Naive B cell (primary cell): ENCODE measurements around the gene LRRC3C. TPM values are rescaled to one million over a fixed set of nuclear protein-coding genes. Genes with fewer than 3 reads are reported as not detected.
"Not testable (repeated sequence)": the region's sequence is repeated elsewhere in the genome, so short reads cannot be mapped to it uniquely, and the experiment has no call there.

Source experiments
- ATAC-seq, 2 donors: fragments of 150-1000 bp; cut with Tn5 transposase; 2 replicates each; pipeline ENCODE4 v1.10.0; 2021; ENCODE audit warnings: low read depth in 2 of 2, mild to moderate bottlenecking in 2 of 2, moderate library complexity in 2 of 2
- DNase-seq: peaks from one replicate; pipeline ENCODE4 v3.0.0; 2022
- H3K27ac Mint-ChIP-seq, 6 donors: one replicate each; pipeline ENCODE4 v1.8.0; 2020 to 2022; ENCODE audit warnings: mild to moderate bottlenecking in 6 of 6, mixed read lengths in 6 of 6, moderate library complexity in 5 of 6, inconsistent platforms in 2 of 6
- H3K27me3 Mint-ChIP-seq, 3 donors: one replicate each; pipeline ENCODE4 v1.8.0; 2021 to 2022; ENCODE audit warnings: mixed read lengths in 3 of 3, mild to moderate bottlenecking in 1 of 3
- H3K36me3 Mint-ChIP-seq, 2 donors: one replicate each; pipeline ENCODE4 v1.8.0; 2020 to 2022; ENCODE audit warnings: mixed read lengths in 2 of 2, inconsistent platforms in 1 of 2, mild to moderate bottlenecking in 1 of 2
- H3K4me1 Mint-ChIP-seq, 3 donors: one replicate each; pipeline ENCODE4 v1.8.0; 2020 to 2022; ENCODE audit warnings: mixed read lengths in 3 of 3, inconsistent platforms in 1 of 3, mild to moderate bottlenecking in 1 of 3, moderate library complexity in 1 of 3
- H3K4me3 Mint-ChIP-seq, 8 donors: one replicate each; pipeline ENCODE4 v1.8.0; 2020 to 2022; ENCODE audit warnings: mild to moderate bottlenecking in 8 of 8, mixed read lengths in 8 of 8, moderate library complexity in 8 of 8, inconsistent platforms in 2 of 8
- H3K9me3 Mint-ChIP-seq, 7 donors: one replicate each; pipeline ENCODE4 v1.8.0; 2020 to 2022; ENCODE audit warnings: mixed read lengths in 7 of 7, mild to moderate bottlenecking in 5 of 7, inconsistent platforms in 2 of 7, moderate library complexity in 1 of 7
- polyA plus RNA-seq, 6 donors: library from polyadenylated mRNA; unstranded; fragments of 300-500 nt; fragmentation: Illumina TruSeq; gene quantifications; one replicate each; pipeline ENCODE4 v1.2.3, GENCODE V29; 2021; ENCODE audit warnings: low read depth in 6 of 6

The LRRC3C gene
- polyA plus RNA-seq, 6 donors from 2014 or later: not detected

- no peaks in the 10 kb centered on the region for H3K36me3 Mint-ChIP-seq
- no peak for DNase-seq
- no peaks in the 10 kb centered on the region for H3K27me3 Mint-ChIP-seq
- H3K4me3 Mint-ChIP-seq: no peak overlapping the region
- no peak for ATAC-seq
- H3K27ac Mint-ChIP-seq: peak overlapping the region in 3 of 6 donors; percentile 62 to 82 (median 73)
- H3K9me3 Mint-ChIP-seq: no peaks in the 10 kb centered on the region
- H3K4me1 Mint-ChIP-seq: peaks cover 41 to 49% (median 45%) of the 10 kb centered on the region in 3 donors
These were observed 16.3 kb downstream of the LRRC3C start for GRCh38 chr17:39943702-39944392.

DNA sequence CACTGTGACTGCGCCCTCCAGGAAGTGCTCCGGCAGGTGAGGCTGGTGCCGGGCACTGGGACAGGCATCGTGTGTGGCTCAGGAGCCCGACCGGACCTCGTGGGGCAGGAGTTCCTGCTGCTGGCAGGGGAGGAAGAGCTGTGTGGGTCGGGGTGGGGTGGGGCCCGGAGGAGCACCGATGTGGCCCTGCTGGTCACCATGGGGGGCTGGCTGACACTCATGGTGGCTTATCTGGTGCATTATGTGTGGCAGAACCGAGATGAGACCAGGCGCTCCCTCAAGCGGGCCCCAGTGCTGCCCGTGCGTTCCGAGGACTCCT lies 16.8 kb downstream of the LRRC3C start:
- Mint-ChIP-seq H3K9me3 (no peaks in the 10 kb centered on the region), H3K4me1 (peaks cover 38 to 46% (median 45%) of the 10 kb centered on the region in 3 donors), H3K27me3 (no peaks in the 10 kb centered on the region), H3K36me3 (no peaks in the 10 kb centered on the region), H3K4me3 (no peak overlapping the region), H3K27ac (no peak overlapping the region)
- DNase-seq (no peak), ATAC-seq (no peak)

GRCh38 chr17:39946551-39947330 lies 19.2 kb downstream of the LRRC3C start:
- no peak overlapping the region for H3K27ac Mint-ChIP-seq

GRCh38 chr17:39948489-39948828 lies 20.9 kb downstream of the LRRC3C start:
- not testable (repeated sequence) for H3K9me3 Mint-ChIP-seq, H3K27me3 Mint-ChIP-seq, H3K36me3 Mint-ChIP-seq, DNase-seq
- Mint-ChIP-seq H3K4me3 (peak overlapping the region in 3 of 8 donors; percentile 12 to 42 (median 35)), H3K4me1 (peaks cover 30 to 58% (median 37%) of the 10 kb centered on the region in 3 donors), H3K27ac (peak overlapping the region in 2 of 6 donors; percentile 79 to 81)
- ATAC-seq: peak in 1 of 2 donors; percentile 9

More at GRCh38 chr17:39946551-39947330, 19.2 kb downstream of the LRRC3C start:
- H3K27me3 Mint-ChIP-seq: no peaks in the 10 kb centered on the region
- H3K4me1 Mint-ChIP-seq: peaks cover 26 to 49% (median 40%) of the 10 kb centered on the region in 3 donors
- DNase-seq (no peak), ATAC-seq (no peak)
- no peaks in the 10 kb centered on the region for H3K36me3 Mint-ChIP-seq
- H3K9me3 Mint-ChIP-seq: no peaks in the 10 kb centered on the region
- no peak overlapping the region for H3K4me3 Mint-ChIP-seq

GRCh38 chr17:39949028-39949427 lies 21.5 kb downstream of the LRRC3C start:
- DNase-seq (no peak), ATAC-seq (no peak)
- Mint-ChIP-seq H3K27ac (peak overlapping the region in 1 of 6 donors; percentile 79), H3K9me3 (no peaks in the 10 kb centered on the region), H3K4me1 (peaks cover 29 to 59% (median 35%) of the 10 kb centered on the region in 3 donors), H3K4me3 (peak overlapping the region in 1 of 8 donors; percentile 12), H3K36me3 (no peaks in the 10 kb centered on the region), H3K27me3 (no peaks in the 10 kb centered on the region)

GRCh38 chr17:39950871-39951348 lies 23.4 kb downstream of the LRRC3C start:
- Mint-ChIP-seq H3K4me3 (peak overlapping the region in 3 of 8 donors; percentile 35 to 49 (median 47)), H3K4me1 (peaks cover 29 to 73% (median 47%) of the 10 kb centered on the region in 3 donors), H3K27me3 (no peaks in the 10 kb centered on the region), H3K27ac (no peak overlapping the region), H3K9me3 (no peaks in the 10 kb centered on the region), H3K36me3 (no peaks in the 10 kb centered on the region)
- ATAC-seq (no peak), DNase-seq (no peak)

DNA sequence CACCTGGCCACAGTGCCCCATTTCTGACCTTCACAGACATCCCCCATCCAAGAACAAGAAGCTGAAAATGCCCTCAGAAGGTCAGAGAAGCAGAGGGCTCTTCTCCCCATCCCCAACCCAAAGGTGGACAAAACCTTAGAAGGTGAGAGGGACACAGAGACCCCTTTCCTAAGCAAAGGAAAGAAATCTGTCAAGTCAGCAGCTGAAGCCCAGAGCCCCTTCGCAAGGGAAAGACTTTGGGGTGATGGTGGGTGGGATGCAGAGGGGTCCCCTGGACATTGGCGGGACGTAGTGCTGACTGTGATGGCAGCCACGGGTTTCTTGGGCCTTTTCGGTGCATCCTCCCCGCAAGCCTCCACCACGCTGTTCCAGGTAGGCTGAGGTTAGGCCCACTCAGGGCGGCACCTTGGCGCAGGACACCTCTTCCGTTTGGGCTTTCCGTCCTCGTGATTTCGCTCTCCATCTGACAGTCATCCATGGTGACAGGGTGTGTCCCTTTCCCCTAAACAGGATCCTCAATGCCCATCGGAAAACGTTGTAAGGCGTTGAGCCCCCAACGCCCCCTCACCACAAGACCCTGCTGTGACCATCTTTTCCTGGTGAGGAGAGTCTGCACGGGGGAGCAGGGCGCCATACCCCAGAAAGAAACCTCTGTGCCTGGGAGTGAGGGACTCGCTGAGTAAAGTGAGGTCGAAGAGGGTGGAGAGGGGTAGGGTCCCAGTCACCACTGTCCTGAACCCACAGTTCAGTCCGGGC lies 24.6 kb downstream of the LRRC3C start:
- peak overlapping the region in 5 of 6 donors; percentile 18 to 86 (median 75) for H3K27ac Mint-ChIP-seq
- ATAC-seq (peak in 1 of 2 donors; percentile 2), DNase-seq (no peak)
- H3K4me3 Mint-ChIP-seq: peak overlapping the region; percentile 74 to 91 (median 84)
- peaks cover 26 to 76% (median 50%) of the 10 kb centered on the region in 3 donors for H3K4me1 Mint-ChIP-seq
- H3K36me3 Mint-ChIP-seq: no peaks in the 10 kb centered on the region
- H3K9me3 Mint-ChIP-seq: no peaks in the 10 kb centered on the region
- H3K27me3 Mint-ChIP-seq: no peaks in the 10 kb centered on the region

GRCh38 chr17:39952680-39953470 lies 25.3 kb downstream of the LRRC3C start:
- peak; percentile 85 for DNase-seq
- no peaks in the 10 kb centered on the region for H3K27me3 Mint-ChIP-seq
- H3K4me3 Mint-ChIP-seq: peak overlapping the region; percentile 75 to 94 (median 86)
- no peaks in the 10 kb centered on the region for H3K36me3 Mint-ChIP-seq
- peaks cover 21 to 75% (median 48%) of the 10 kb centered on the region in 3 donors for H3K4me1 Mint-ChIP-seq
- ATAC-seq: peak; percentile 81 to 83
- H3K27ac Mint-ChIP-seq: peak overlapping the region; percentile 72 to 84 (median 82)
- no peaks in the 10 kb centered on the region for H3K9me3 Mint-ChIP-seq

GRCh38 chr17:39953471-39953888 lies 25.9 kb downstream of the LRRC3C start:
- Mint-ChIP-seq H3K27me3 (no peaks in the 10 kb centered on the region), H3K4me3 (peak overlapping the region; percentile 75 to 94 (median 86)), H3K27ac (peak overlapping the region; percentile 80 to 84 (median 82)), H3K9me3 (no peaks in the 10 kb centered on the region), H3K36me3 (no peaks in the 10 kb centered on the region), H3K4me1 (peaks cover 19 to 75% (median 48%) of the 10 kb centered on the region in 3 donors)
- no peak for DNase-seq
- ATAC-seq: no peak

DNA sequence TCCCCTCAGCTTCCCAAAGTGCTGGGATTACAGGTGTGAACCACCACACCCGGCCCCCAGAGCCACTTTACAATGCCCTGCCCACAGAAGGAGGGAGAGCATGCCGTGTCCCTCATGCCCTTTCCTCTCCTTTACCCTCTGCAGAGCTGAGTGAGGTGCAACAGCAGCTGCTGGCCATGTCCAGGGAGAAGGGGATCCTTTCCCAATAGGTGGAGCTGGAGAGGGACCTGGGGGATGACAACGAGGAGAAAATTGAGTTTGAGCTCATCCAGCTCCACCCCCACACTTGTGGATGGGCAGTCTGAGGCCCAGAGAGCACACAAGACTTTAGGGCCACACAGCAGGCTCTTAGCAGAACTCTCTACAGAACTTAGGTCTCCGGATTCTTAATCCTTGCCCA lies 27.3 kb downstream of the LRRC3C start:
- no peaks in the 10 kb centered on the region for H3K9me3 Mint-ChIP-seq
- no peaks in the 10 kb centered on the region for H3K36me3 Mint-ChIP-seq
- DNase-seq (no peak), ATAC-seq (no peak)
- peaks cover 20 to 74% (median 54%) of the 10 kb centered on the region in 3 donors for H3K4me1 Mint-ChIP-seq
- H3K27ac Mint-ChIP-seq: peak overlapping the region in 1 of 6 donors; percentile 47
- peak overlapping the region in 2 of 8 donors; percentile 9 to 70 for H3K4me3 Mint-ChIP-seq
- H3K27me3 Mint-ChIP-seq: no peaks in the 10 kb centered on the region

DNA sequence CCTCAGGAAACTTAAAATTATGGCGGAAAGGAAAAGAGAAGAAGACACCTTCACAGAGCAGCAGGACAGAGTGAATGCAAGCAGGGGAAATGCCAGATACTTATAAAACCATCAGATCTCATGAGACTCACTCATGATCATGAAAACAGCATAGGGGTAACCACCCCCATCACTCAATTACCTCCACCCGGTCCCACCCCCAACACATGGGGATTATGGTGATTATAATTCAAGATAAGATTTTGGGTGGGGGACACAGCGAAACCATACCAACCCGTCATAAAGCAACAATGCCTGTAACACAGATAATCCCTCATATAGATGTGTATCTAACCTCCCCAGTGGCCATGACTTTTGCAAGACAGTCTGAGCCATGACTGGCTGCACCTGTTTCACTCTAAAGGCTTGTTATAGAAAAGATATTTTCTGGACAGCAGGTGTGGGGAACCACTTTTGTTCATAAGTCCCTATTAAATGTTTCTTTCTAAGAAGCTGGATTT lies 28.2 kb downstream of the LRRC3C start:
- Mint-ChIP-seq H3K4me1 (peaks cover 20 to 73% (median 54%) of the 10 kb centered on the region in 3 donors), H3K9me3 (no peaks in the 10 kb centered on the region)
- no peak for ATAC-seq

DNA sequence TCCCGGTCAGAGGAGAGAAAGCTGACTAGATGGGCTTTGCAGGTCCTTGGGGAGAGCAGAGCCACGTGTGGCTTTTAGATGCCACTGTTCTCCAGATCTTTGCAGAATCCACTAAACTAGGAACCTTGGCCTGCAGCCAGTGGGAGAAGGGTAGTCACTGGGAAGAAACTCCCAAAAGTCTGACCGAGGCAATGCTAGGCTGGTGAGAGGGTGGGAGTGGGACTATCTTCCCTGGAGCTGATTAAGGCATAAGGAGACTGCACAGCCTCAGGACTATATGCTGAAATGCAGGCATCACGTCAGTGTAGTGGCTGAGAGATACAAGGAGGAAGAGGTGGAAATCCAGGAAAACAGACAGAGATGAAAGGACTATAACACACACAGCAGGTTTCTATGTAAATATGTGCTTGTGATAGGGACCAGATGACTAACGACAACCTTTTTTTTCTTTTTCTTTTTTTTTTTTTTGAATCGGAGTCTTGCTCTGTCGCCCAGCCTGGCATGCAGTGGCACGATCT lies 33.1 kb downstream of the LRRC3C start:
- Mint-ChIP-seq H3K9me3 (no peaks in the 10 kb centered on the region), H3K4me1 (peaks cover 14 to 56% (median 40%) of the 10 kb centered on the region in 3 donors), H3K4me3 (peak overlapping the region in 2 of 8 donors; percentile 8 to 42), H3K27me3 (no peaks in the 10 kb centered on the region), H3K36me3 (no peaks in the 10 kb centered on the region), H3K27ac (peak overlapping the region in 1 of 6 donors; percentile 77)
- DNase-seq (no peak), ATAC-seq (no peak)

More for the DNA sequence above, 28.2 kb downstream of the LRRC3C start:
- peak overlapping the region in 1 of 8 donors; percentile 36 for H3K4me3 Mint-ChIP-seq
- no peaks in the 10 kb centered on the region for H3K27me3 Mint-ChIP-seq
- H3K27ac Mint-ChIP-seq: peak overlapping the region in 2 of 6 donors; percentile 22 to 70
- DNase-seq: no peak
- no peaks in the 10 kb centered on the region for H3K36me3 Mint-ChIP-seq
